Hepatocyte (in vitro differentiated cells): ENCODE results near the gene SPDEF.

ENCODE experiments used
- CTCF ChIP-seq: fragments of 200-600 bp; sonication (generic); IDR thresholded peaks from 2 replicates; pipeline ENCODE4 v1.5.1; 2016; ENCODE audit warnings: antibody characterized with exemption, mild to moderate bottlenecking; ENCODE audit not compliant: poor library complexity
- EZH2 ChIP-seq: fragments of 200-600 bp; sonication (generic); IDR thresholded peaks from 2 replicates; pipeline ENCODE4 v1.6.1; 2016; ENCODE audit warnings: antibody characterized with exemption, mild to moderate bottlenecking, borderline replicate concordance

- no peak for TF ChIP-seq CTCF
- no peak for TF ChIP-seq EZH2
Measured at GRCh38 chr6:34552620-34553019, 3.5 kb downstream of the SPDEF start.
